Measurements from ENCODE around the gene TYMS.

DNA sequence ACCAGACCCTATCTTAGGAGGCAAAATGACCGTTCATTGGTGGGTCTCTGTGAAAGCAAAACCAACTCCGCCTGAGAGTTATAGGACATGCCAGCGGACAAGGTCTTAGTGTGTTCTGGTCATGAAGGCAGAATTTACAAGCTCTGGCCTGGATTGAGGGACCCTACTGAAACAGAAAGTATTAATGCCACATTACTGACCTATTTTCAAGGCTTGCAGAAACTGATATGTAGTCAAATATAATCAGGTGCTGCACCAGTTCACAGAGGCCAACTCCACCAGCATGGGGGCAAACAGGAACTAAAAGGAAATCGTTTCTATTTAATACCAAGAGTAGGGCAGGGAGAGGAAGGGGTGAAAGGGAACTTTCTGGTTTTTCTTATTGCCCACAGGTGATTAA, 19.7 kb downstream of the TYMS start:
- TF ChIP-seq, protein P1, sequence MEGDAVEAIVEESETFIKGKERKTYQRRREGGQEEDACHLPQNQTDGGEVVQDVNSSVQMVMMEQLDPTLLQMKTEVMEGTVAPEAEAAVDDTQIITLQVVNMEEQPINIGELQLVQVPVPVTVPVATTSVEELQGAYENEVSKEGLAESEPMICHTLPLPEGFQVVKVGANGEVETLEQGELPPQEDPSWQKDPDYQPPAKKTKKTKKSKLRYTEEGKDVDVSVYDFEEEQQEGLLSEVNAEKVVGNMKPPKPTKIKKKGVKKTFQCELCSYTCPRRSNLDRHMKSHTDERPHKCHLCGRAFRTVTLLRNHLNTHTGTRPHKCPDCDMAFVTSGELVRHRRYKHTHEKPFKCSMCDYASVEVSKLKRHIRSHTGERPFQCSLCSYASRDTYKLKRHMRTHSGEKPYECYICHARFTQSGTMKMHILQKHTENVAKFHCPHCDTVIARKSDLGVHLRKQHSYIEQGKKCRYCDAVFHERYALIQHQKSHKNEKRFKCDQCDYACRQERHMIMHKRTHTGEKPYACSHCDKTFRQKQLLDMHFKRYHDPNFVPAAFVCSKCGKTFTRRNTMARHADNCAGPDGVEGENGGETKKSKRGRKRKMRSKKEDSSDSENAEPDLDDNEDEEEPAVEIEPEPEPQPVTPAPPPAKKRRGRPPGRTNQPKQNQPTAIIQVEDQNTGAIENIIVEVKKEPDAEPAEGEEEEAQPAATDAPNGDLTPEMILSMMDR (IDR thresholded peaks at IDR 0.05; ENCODE audit: insufficient read depth, low read length): no peak
- 0 out of 2 replicates have a peak, but pooled peaks have one; percentile 34 for TF ChIP-seq POLR2AphosphoS5 (IDR thresholded peaks at IDR 0.05; ENCODE audit: low read depth)
